GM19099 (cell line): Measurements from ENCODE around the gene KCNE2.

Experiments used
- POLR2A ChIP-seq: IDR thresholded peaks from 3 replicates; pipeline ENCODE4 v1.6.1; 2011; ENCODE audit warnings: low read depth; ENCODE audit not compliant: insufficient read length; ENCODE audit errors: extremely low read depth

The KCNE2 gene, protein sequence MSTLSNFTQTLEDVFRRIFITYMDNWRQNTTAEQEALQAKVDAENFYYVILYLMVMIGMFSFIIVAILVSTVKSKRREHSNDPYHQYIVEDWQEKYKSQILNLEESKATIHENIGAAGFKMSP

DNA sequence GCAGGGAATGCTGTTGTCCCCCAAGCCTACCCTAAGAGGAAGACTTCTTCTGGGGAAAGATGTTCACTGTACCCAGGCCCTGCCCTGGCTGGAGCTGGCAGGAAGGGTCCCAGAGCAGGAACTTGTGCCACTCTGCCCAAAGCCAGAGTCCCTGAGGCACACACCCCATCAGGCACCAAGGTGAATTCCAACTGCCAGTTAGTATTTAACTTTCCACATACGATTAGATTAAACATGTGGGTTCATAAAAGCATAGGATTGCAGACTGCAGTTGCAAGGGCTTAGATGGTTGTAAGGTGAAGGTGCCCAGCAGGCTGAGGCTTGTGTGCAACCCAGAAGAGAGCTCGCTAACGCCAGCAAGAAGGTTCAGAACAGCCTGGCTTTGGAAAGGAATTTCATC is at the start of gene KCNE2:
KCNE2 (plus strand) TSS at position 274 of the 400 bp plus-strand sequence. CDS start 6,473 bp downstream, outside the sequence.
- TF ChIP-seq POLR2A, result no peak

DNA sequence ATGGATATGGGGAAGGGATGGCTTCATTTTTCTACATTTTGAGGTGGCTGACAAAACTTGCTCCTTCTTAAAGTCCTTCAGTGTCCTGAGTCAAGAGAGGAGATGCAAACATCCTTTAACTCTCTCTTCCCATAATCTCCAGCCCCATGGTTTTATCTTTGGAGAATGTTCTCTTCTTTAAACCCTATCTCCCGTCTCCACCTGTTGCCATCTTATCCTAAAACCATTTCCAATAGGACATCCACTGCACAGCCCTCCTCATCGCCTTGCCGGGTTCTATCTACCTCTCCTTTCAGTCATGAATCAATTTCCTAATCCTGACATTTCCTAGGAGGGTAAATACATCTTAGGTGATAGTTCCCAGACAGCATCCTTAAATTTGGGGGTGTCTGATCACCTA is 44.2 kb upstream of the KCNE2 start:
- no peak for TF ChIP-seq POLR2A

DNA sequence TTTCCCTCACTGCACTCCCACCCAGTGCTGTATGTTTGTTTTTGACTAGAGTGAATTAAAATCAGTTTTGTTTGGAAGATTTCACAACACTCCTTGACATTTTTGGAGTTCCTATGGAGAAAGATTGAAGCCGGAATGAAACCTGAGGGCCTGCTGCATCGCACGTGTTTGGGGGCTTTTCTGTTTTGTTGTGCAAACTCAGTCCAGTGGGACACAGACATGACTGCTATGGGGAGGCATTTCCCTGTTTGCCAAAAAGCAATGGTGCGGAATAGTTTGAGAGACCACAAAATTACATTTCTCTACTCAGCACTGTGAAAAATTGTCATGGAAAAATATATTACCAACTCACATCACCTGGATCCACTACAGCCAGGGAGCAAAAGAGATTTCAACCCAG is 43.8 kb upstream of the KCNE2 start:
- no peak for TF ChIP-seq POLR2A

DNA sequence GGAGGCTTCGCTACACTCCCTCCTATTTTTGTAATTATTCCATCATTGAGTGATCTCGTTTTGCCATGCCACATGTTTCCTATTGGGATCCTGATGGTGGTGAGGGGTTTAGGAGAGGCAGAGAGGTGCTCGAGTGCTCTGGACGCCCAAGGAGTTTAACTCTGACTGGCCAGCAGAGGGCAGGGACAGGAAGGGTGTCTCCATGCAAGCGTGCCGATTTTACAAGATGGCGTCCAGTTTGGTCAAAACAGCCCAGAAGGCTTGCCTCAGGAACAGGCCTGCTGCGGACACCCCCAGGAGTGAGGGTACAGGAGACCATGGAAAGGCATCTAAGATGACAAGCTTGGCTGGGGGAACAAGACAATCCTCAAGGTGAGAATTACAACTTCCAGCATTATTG is 33.8 kb upstream of the KCNE2 start:
- no peak for TF ChIP-seq POLR2A

DNA sequence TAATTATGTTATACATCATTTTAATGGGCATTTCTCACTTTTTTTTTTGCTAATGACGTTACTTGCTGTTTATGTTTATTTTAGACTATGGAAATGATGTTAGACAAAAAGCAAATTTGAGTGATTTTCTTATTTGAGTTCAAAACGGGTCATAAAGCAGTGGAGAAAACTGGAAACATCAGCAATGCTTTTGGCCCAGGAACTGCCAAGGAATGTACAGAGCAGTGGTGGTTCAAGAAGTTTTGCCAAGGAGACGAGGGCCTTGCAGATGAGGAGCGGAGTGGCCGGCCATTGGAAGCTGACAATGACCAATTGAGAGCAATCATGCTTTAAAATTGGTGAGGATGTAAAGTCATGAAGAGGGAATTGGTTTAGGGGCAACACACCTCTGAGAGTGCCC is 32.1 kb upstream of the KCNE2 start:
- TF ChIP-seq POLR2A, result no peak

DNA sequence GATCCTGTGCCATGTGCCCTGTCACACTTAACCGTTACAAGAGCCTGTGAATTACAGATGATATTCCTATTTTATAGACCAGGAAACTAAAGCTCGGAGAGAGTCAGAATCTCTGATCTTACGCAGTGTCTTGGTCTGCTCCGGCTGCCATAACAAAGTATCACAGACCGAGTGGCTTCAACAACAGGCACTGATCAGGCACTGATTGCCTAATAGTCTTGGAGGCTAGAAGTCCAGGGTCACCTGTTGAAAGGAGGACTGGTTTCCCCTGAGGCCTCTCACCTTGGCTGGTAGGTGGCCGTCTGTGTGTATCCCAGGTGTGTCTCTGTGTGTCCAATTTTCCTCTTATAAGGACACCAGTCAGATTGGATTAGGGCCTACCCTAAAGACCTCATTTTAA is 31.5 kb upstream of the KCNE2 start:
- no peak for TF ChIP-seq POLR2A

DNA sequence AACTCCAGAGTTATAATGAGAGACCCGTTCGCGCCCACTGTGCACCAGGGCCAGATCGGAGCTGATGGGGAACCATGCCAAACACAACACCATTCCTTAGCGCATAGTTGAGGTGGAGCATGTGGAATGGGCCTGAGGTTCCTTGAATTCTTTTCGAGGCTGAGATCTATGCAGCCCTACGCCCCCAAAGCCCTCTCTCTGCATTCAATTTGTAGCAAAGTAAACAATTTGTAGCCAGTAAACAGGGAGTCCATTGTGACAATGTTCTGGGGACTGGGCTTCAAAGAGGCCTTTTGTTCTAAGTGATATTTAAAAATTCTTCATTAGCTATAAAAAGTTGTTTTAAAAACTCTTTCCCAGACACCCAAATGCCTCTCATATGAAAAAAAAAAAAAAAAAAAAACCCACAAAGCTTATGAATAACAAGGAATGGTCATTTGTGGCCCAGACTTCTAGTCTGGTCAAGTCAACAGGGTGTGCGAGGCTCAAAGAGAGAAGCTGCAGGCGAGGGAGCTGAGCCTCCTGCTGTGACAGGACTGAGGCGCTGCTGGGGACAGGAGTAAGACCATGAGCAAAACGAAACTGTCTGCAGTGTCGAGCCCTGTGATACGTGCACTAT is 30.6 kb upstream of the KCNE2 start:
- no peak for TF ChIP-seq POLR2A

DNA sequence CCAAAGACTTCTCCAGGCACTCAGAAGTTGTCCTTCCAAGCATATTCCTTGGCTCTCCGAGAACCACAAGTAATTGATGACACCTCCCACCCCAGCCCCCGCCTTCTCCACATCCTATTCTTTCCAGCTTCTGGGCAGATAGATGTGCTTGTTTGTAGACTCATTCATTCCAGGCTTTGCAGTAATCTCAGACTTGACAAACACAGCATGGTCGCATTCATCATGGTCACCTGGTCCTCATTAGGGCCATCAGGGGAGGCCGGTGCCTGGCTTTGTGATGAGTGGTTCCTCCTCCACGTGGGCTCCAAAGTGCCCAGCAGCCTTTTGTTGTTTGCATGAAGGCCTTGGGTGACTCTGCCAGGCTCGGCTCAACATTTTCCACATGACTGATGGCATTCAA is 28.5 kb upstream of the KCNE2 start:
- no peak for TF ChIP-seq POLR2A

DNA sequence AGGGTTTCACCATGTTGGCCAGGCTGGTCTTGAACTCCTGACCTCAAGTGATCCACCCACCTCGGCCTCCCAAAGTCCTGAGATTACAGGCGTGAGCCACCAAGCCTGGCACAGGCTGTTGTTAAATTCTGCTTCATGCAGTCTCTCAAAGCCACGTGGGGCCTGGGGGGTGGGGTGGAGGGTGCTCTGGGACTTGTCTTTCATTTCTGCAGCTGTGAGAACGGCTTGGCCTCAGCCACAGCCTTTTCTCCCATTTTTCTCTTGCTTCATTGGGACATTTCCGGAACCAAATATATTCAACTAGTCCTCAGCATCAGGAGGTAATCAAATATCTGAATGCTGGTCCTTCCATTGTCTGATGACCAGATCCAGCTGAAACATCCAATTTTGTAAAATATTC is 27.6 kb upstream of the KCNE2 start:
- no peak for TF ChIP-seq POLR2A

DNA sequence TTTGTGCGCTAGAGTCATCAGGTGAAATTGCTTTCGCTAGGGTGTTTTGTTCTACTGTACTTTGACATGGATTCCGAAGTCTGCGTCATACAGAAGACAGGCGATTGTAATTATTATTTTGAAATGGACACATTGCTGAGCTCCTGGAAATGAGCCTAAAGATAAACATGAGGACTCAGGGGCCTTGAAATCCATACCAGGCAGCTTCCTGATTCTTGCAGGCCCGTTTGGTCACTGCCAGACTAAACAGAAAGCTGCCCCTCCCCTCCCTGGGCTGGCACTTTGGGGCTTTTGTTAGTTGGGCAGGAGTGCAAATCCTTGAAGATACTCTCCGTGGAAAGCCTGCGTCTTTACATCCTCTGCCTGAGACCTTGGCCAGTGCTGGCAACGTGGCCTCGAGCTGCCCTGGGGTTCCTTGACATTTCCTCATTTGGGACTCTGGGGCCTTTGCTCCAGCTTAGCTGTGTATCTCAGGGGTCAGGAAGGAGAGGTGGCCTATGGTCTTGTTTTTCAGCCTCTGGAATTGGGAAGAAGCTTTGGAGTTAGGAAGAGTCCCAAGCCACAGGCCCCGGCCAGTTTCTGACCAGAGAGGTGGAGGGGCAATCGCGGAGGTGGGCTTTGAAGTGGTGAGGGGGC is 26.9 kb upstream of the KCNE2 start:
- no peak for TF ChIP-seq POLR2A

DNA sequence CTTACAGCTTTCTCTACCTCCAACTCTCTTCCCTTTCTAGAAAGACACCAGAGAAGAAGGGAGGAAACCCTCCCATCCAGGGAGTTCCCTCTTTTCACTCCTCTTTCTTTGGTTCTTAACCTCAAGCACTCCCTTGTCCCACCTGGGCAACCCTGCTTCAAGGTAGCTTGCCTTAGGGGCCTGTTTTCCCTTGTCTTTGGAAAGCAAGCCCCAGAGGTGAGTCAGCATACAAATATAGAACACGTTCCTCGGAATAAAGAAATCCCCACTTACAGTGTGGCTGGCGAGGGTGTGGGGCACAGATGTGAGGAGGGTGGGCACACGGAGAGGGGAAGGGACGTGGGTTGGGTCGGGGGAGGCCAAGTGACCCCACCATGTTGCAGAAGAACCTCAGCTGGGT is 26.1 kb upstream of the KCNE2 start:
- no peak for TF ChIP-seq POLR2A

DNA sequence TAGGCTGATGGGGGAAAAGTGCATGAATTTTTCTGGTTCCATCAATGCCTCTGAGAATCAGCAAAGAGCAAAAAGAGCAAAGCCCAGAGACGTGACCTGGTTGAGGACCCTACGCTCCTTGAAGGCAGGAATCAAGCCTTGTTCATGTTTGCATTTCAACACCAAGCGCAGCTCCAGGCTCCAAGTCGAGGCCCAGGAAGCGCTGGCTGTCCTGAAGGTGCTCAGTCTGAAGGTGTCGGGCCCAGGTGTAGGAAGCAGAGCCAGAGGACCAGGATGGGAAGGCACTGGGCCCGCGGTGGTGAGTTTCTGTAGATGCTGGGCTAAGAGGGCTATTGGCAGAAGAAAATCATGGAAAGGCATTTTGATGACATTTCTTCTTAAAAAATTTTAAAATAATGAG is 25.6 kb upstream of the KCNE2 start:
- no peak for TF ChIP-seq POLR2A

DNA sequence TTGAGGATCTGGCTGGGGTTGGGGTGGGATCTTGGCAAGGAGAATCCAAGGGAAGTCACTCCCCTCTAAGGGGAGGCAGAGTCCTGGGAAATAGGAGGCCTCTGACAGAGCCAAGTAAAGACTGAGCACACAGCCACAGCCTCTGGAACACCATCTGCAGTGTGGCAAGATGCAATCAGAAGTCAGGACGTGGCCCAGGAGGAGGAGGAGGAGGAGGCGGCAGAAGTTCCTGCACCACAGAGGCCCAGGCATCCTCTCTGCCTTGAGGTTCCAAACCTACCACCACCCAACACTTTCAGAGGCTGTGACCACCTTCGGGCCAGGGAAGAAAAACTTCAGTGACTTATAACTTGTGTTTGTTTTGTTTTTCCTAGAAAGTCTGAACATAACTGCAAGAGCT is 23.7 kb upstream of the KCNE2 start:
- no peak for TF ChIP-seq POLR2A

DNA sequence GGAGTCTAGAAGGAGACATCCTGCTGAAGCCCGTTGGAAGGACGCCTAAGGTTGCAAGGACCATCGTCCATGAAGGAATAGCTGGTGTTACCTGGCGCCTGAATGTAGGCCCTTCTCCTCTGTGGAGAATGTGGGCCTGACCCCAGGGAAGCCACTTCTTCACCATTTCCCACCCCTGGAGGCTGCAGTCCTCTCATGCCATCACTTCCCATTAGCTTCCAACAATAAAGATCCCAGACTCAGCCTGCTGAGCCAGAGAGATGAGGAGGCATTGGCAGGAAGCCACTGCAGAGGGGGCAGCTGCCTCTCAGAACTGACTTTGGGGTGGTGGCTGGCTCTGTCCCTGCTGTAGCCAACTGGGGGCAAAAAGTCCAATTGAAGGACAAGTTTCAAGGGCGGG is 21.3 kb upstream of the KCNE2 start:
- TF ChIP-seq POLR2A, result no peak

DNA sequence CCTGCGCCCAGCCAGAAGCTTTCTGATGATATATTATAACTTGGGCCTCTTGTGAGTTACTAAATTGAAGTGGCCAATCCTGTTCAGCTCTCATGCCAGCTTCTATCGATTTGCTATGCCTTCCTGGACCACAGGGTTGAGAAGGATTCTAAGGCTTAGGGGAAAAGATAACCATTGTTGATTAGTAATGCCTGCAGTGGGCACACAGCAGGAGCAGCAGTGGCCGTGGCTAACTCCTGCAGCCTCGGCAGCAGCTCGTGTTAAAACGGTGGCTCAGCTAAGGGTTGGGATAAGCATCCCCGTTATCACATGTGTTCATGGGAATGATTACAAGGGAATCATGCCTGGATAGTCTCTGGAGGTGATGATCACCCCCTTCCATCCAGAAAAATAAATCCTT is 20.5 kb upstream of the KCNE2 start:
- no peak for TF ChIP-seq POLR2A

DNA sequence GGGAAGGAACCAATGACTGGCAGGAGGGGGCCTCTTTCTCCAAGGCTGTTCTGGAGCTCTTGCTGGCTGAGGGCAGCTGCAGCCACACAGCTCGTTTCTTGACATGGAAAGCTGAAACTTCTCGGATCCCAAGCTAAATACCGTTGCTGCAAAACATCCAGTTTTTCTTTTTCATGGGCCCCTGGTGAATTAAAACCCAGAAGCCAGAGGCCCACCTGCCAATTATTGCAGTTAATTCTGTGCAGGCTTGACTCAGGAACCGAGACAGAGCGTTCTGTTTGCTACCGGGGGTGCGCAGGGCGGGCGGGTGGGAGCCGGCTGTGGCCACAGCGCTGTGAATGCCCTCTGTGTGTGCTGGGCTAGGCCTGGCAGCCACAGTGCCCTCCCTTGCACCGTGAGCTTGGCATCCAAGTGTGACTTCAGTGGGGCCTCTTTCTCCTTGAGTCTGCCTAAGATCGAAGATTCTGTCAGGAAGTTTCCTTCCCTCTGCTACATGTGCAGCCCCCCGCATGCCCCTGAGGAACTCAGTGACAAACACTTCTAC is 19.9 kb upstream of the KCNE2 start:
- no peak for TF ChIP-seq POLR2A
